Peyer's patch (tissue), 4 donors: ENCODE measurements around the gene GPD1L. TPM values are rescaled to one million over a fixed set of nuclear protein-coding genes. Genes with fewer than 3 reads are reported as not detected.

ENCODE experiments used
- DNase-seq, 3 donors: peaks; one replicate each; pipeline ENCODE4 v3.0.0-alpha.2; 2017 to 2019
- H3K27ac ChIP-seq, 4 donors: fragments of 200-600 bp; sonication (generic); one replicate each; pipeline ENCODE4 v1.5.1; 2016 to 2019
- H3K27me3 ChIP-seq, 2 donors: fragments of 200-600 bp; sonication (generic); one replicate each; pipeline ENCODE4 v1.5.1; 2019
- H3K36me3 ChIP-seq, 3 donors: fragments of 200-600 bp; sonication (generic); one replicate each; pipeline ENCODE4 v1.5.1; 2016 to 2019
- H3K4me1 ChIP-seq, 4 donors: fragments of 200-600 bp; sonication (generic); one replicate each; pipeline ENCODE4 v1.5.1; 2016 to 2019
- H3K4me3 ChIP-seq, 4 donors: fragments of 200-600 bp; sonication (generic); 1 replicate in 3 of 4; 2 replicates in 1 of 4; pipeline ENCODE4 v1.5.1; 2016 to 2019; ENCODE audit warnings: mild to moderate bottlenecking in 1 of 4
- H3K9me3 ChIP-seq, 4 donors: fragments of 200-600 bp; sonication (generic); one replicate each; pipeline ENCODE4 v1.5.1; 2016 to 2019; ENCODE audit warnings: mild to moderate bottlenecking in 1 of 4
- POLR2A ChIP-seq, 2 donors: fragments of 450-650 bp; IDR thresholded peaks; one replicate each; pipeline ENCODE4 v1.5.1; 2017; ENCODE audit warnings: antibody characterized with exemption in 2 of 2, mild to moderate bottlenecking in 2 of 2, moderate library complexity in 2 of 2
- total RNA-seq, 4 donors: library from RNA; depleted of rRNA; stranded (reverse); fragments of >200 nt; gene quantifications; one replicate each; pipeline ENCODE4 v1.1.0, GENCODE V29; 2016
- TF ChIP-seq, protein P1 (sequence below), 6 experiments: fragments of 450-650 bp in 4 of 6; fragments of 200-600 bp in 2 of 6; sonication (generic) in 1 of 6; IDR thresholded peaks; one replicate each; pipeline ENCODE4 v1.5.1; 2017 to 2019; ENCODE audit warnings: antibody characterized with exemption in 6 of 6, mild to moderate bottlenecking in 3 of 6, moderate library complexity in 1 of 6

GPD1L gene
- total RNA-seq, 4 donors from 2014 or later, result 54.6 to 157 (median 80.6) TPM

DNA sequence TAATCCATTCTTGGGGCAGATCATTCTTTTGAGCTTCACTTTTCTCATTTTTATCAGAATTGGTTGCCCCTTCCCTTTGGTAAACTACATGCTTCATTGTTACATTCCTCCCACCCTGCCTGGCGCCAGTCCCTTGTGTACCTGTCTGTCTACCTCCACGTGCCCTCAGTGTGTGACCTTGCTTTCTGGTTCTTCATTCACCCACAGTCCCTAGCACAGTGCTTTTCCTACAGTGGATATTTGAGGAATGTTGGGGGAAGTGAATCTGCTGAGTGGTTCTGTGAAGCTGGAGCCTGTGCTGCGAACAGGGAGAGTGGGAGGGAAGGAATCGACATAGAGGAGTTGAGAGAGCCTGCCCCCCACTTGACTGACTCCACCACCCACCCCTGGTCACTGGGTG, 23.4 kb downstream of the GPD1L start:
- H3K4me3 ChIP-seq, result no peak overlapping the region
- TF ChIP-seq, protein P1, sequence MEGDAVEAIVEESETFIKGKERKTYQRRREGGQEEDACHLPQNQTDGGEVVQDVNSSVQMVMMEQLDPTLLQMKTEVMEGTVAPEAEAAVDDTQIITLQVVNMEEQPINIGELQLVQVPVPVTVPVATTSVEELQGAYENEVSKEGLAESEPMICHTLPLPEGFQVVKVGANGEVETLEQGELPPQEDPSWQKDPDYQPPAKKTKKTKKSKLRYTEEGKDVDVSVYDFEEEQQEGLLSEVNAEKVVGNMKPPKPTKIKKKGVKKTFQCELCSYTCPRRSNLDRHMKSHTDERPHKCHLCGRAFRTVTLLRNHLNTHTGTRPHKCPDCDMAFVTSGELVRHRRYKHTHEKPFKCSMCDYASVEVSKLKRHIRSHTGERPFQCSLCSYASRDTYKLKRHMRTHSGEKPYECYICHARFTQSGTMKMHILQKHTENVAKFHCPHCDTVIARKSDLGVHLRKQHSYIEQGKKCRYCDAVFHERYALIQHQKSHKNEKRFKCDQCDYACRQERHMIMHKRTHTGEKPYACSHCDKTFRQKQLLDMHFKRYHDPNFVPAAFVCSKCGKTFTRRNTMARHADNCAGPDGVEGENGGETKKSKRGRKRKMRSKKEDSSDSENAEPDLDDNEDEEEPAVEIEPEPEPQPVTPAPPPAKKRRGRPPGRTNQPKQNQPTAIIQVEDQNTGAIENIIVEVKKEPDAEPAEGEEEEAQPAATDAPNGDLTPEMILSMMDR (IDR thresholded peaks at IDR 0.05), result no peak
- no peak for TF ChIP-seq POLR2A (IDR thresholded peaks at IDR 0.05)
- no peak overlapping the region for H3K27ac ChIP-seq
- H3K36me3 ChIP-seq, result peaks cover 0 to 6% (median 0%) of the 10 kb centered on the region in 3 donors
- H3K9me3 ChIP-seq, result no peaks in the 10 kb centered on the region
- peak in 1 of 3 donors; percentile 19 for DNase-seq
- H3K27me3 ChIP-seq, result no peaks in the 10 kb centered on the region
- no peaks in the 10 kb centered on the region for H3K4me1 ChIP-seq

- DNase-seq, result no peak
- Histone ChIP-seq H3K4me3 (no peak overlapping the region), H3K9me3 (no peaks in the 10 kb centered on the region), H3K27me3 (no peaks in the 10 kb centered on the region), H3K4me1 (no peaks in the 10 kb centered on the region), H3K27ac (no peak overlapping the region), H3K36me3 (peaks cover 0 to 6% (median 0%) of the 10 kb centered on the region in 3 donors)
- no peak for TF ChIP-seq POLR2A (IDR thresholded peaks at IDR 0.05)
- TF ChIP-seq, protein P1 (IDR thresholded peaks at IDR 0.05), result no peak
Observed at GRCh38 chr3:32132121-32132520, 25.7 kb downstream of the GPD1L start.

DNA sequence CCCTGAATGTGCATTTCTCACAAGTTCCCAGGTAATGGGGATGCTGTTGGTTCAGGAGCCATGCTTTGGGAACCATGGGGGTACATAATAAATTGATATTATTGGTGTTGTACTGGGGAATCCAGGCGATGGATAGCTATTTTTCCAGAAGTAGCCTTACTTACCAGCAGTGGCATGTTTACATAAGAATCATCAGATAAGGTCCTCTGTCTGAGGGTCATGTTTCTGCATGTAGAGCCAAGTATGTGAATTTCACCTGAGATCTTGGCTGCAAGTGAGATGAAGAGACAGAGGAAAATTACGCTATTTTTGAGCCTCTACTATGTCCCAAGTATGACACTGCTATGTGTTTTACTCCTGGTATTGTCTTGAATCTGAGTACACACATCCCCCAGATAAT, 26.3 kb downstream of the GPD1L start:
- no peak for TF ChIP-seq POLR2A (IDR thresholded peaks at IDR 0.05)
- TF ChIP-seq, protein P1 (IDR thresholded peaks at IDR 0.05), result no peak
- DNase-seq, result peak in 1 of 3 donors; percentile 2
- Histone ChIP-seq H3K4me1 (no peaks in the 10 kb centered on the region), H3K36me3 (peaks cover 0 to 6% (median 0%) of the 10 kb centered on the region in 3 donors), H3K27me3 (no peaks in the 10 kb centered on the region), H3K4me3 (no peak overlapping the region), H3K27ac (no peak overlapping the region), H3K9me3 (no peaks in the 10 kb centered on the region)

GRCh38 chr3:32136703-32137102, 30.3 kb downstream of the GPD1L start:
- Histone ChIP-seq H3K27me3 (no peaks in the 10 kb centered on the region), H3K4me3 (no peak overlapping the region), H3K9me3 (no peaks in the 10 kb centered on the region), H3K36me3 (peaks cover 0 to 15% (median 0%) of the 10 kb centered on the region in 3 donors), H3K4me1 (peaks cover 0 to 7% (median 0%) of the 10 kb centered on the region in 4 donors), H3K27ac (no peak overlapping the region)
- TF ChIP-seq POLR2A (IDR thresholded peaks at IDR 0.05), result no peak
- TF ChIP-seq, protein P1 (IDR thresholded peaks at IDR 0.05), result no peak
- DNase-seq, result peak in 1 of 3 donors; percentile 13

- Histone ChIP-seq H3K9me3 (no peaks in the 10 kb centered on the region), H3K27ac (no peak overlapping the region), H3K4me1 (peaks cover 0 to 7% (median 0%) of the 10 kb centered on the region in 4 donors), H3K27me3 (no peaks in the 10 kb centered on the region), H3K36me3 (peaks cover 0 to 15% (median 0%) of the 10 kb centered on the region in 3 donors), H3K4me3 (no peak overlapping the region)
- DNase-seq, result peak in 1 of 3 donors; percentile 25
- no peak for TF ChIP-seq POLR2A (IDR thresholded peaks at IDR 0.05)
- TF ChIP-seq, protein P1 (IDR thresholded peaks at IDR 0.05), result no peak
Observed at GRCh38 chr3:32137870-32138269, 31.4 kb downstream of the GPD1L start.
